K562 treated with DMSO at 1 percent for 24 hours (cell line): Measurements from ENCODE around the gene CCDC154. TPM values are rescaled to one million over a fixed set of nuclear protein-coding genes. Genes with fewer than 3 reads are reported as not detected.

ENCODE experiments used
- total RNA-seq: library from RNA; unstranded; fragments of 300-600 nt; gene quantifications from 2 replicates; pipeline ENCODE4 v1.2.3, GENCODE V29; 2022; ENCODE audit warnings: low read depth; ENCODE audit not compliant: insufficient read depth

CCDC154 gene, protein sequence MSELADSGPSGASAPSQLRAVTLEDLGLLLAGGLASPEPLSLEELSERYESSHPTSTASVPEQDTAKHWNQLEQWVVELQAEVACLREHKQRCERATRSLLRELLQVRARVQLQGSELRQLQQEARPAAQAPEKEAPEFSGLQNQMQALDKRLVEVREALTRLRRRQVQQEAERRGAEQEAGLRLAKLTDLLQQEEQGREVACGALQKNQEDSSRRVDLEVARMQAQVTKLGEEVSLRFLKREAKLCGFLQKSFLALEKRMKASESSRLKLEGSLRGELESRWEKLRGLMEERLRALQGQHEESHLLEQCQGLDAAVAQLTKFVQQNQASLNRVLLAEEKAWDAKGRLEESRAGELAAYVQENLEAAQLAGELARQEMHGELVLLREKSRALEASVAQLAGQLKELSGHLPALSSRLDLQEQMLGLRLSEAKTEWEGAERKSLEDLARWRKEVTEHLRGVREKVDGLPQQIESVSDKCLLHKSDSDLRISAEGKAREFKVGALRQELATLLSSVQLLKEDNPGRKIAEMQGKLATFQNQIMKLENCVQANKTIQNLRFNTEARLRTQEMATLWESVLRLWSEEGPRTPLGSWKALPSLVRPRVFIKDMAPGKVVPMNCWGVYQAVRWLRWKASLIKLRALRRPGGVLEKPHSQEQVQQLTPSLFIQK
- 0.86 and 1.9 TPM in 2 replicates for total RNA-seq

DNA sequence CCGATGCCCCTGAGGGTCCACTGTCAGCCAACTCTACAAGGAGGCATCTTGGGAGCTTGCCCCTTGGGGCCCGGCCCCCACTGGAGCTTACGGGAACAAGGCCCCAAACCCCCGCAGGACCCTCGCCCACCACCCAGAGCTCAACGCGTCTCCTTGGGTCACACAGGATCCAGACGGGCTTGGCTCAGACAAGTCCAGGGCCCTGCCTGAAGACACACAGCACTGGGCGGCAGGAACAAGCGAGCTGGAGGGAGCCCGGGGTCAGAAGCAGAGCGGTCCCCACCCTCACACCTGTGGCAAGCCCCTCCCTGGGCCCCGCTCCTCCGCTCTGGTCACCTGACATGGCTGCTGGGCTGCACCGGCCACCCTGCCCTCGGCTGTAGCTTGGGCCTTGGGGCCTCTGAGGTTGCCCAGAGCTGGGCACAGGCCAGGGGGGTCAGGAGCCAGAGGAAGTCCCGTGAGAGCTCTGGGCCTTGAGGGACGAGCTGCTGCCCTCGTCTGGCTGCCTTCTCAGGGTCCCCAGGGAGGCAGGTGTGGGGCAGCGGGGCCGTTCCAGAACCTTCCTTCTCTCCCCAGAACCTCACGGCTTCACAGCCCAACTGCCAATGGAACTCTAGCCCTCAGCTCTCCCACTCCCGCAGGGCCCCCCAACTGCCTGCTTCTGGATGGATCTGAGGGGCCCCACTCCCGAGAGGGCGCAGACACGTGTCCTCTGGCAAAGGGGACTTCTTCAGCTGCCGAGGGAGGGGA, at the start of gene CCDC154:
Gene CCDC154 (minus strand): TSS at position 577 of the 750 bp plus-strand sequence. CDS start 234 bp downstream, at position 343.

DNA sequence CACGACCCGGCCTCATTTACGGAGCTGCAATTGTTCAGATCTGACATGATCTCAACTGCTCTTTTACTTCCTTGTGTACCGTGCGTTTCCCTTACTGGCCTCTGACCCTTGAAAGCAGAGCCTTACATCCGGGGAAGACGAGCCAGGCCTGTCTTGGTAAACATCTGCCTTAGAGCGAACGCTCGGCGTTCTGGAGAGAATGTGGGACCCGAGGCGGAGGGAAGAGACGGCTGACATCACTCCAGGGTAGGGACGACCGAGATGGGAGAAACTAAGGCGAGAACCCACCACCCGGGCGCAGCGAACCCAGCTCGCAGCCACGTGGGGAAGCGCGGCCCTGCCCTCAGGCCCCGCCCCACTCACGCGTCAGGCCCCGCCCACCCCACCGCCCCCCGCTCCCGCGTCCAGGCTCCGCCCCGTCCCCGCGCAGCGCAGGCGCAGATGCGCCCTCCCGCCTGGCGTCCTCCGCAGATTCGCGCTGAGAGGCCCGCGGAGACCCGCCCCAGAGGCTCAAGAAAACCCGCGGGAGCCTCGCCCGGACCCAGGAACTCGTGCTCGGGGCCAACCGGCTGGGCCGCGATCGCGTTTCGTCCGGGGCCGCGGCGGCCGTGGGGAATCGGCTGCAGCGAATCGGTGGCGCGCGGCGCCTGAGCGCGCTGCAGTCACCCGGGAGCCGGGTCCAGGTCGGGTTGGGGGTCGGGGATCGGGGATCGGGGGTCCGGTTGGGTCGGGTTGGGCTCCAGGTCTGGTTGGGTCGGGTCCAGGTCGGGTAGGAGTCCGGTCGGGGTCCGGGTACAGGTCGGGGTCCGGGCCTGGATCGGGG, 48.8 kb upstream of the CCDC154 start, which contains the start of gene TELO2:
Gene TELO2 (plus strand): TSS at position 438 of the 823 bp plus-strand sequence. CDS start 922 bp downstream, outside the sequence.

DNA sequence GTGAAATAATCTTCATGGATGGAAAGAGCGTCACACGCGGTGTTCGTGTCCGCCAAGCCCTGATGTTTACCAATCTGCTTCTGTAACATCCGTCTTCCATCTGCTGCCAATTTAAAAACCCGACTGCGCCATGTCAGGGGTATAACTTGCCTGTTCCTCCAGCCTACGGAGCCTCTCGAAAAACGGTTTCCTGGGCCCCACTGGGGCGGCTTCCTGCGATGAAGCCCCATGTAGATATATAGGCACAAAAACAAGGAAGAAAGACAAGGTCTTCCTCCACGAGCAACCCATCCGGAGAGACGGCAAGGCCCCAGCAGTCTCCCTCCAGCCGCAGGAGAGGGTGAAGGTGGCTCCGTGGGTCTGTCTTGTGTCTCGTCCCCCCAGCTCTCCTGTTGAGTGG, 44.3 kb upstream of the CCDC154 start, which contains the start of gene PTX4:
Gene PTX4 (minus strand): TSS at position 326 of the 400 bp plus-strand sequence. CDS start 35 bp downstream, at position 291.

DNA sequence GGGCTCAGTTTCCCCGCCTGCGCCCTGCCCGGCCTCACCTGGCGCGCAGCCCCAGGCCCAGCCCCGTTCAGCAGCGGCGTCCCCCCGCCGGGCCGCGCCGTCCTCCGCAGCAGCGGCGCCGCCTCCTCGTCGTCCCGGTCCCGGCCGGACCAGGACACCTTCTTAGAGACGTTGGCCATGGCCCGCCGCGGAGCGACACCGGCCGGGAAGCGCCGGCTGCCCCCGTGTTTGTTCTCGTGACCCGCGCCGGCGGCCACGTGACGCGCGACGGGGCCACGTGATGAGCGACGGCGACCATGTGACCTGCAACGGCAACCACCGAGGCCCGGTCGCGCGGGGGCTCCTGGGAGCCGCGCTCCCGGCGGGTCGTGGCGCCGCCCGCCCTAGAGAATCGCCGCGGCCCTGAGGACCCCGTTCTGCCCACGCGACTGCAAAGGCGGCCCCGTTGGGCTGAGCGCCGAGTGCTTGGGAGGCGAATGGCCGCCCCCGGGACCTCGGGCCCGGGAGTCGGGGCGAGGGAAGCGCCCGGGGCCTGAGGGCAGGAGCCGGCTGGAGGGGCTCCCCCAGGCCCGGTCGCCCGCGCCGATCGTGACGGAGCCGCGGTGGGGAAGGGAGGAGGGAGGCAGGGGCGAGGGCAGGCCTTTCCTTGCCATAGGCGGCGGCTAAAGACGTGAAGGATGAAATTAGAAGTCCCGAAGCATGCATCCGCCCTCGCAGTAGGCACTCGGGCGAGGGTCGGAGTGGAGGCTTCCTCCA, 30.6 kb upstream of the CCDC154 start, which contains the start of gene CLCN7:
Gene CLCN7 (minus strand): TSS at position 233 of the 756 bp plus-strand sequence. CDS start 54 bp downstream, at position 179.

DNA sequence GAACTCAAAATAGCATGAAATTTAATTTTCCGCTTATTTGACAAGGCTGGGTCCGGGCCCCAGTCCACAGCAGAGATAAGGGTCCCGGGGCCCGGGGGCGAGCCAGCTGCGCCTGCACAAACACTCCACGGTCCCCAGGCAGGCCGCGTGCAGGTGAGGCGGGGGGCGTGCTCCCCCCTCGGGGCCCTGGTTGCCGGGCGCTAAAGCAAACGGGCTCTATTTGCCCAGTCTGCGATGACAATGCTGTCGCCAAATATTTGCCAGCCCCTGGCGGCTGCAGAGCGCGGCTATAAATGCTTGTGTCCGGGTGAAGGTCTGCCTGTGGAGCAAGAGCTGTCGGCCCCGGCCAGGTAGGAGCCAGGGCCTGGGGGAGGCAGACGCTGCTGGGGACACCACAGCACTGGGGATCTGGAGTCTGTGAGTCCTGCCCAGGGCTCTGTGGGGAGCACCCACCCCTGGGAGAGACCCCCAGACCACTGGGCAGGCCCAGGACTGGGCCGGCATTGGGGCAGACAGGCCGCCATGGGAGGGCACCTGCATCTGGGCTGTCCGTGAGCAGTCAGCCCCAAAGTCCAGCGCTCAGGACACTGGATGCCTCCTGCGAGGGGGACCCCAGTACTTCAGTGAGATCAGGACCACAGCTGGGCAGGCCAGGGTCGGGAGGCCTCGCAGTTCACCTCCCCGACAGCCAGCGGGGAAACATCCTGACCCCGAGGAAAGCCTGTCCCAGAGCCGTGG, 13.4 kb downstream of the CCDC154 start, which contains the start of gene PERCC1:
Gene PERCC1 (plus strand): TSS at position 320 of the 738 bp plus-strand sequence. CDS start 1,516 bp downstream, outside the sequence.

GRCh38 chr16:1414532-1415260, 29.7 kb downstream of the CCDC154 start, which contains the start of gene UNKL:
Gene UNKL (minus strand): TSS chr16:1414704. CDS start chr16:1414691, 13 bp downstream.

Other genes with a start within 250 kb of the CCDC154 start
- gene TPSG1, start 219.3 kb downstream of the CCDC154 start, total RNA-seq, result not detected in 2 replicates
- gene TPSB2, start 214.4 kb downstream of the CCDC154 start, total RNA-seq, result not detected in 2 replicates
- gene TPSAB1, start 203.9 kb downstream of the CCDC154 start, total RNA-seq, result not detected in 2 replicates
- not detected in 2 replicates for gene TPSD1, start 188.5 kb downstream of the CCDC154 start, total RNA-seq
- 61.6 and 64.4 TPM in 2 replicates for gene UBE2I, start 134.9 kb downstream of the CCDC154 start, total RNA-seq
- gene BAIAP3, start 110.9 kb downstream of the CCDC154 start, total RNA-seq, result 11.4 and 14.0 TPM in 2 replicates
- 93.4 and 102 TPM in 2 replicates for gene TSR3, start 92.7 kb downstream of the CCDC154 start, total RNA-seq
- gene GNPTG, start 92.6 kb downstream of the CCDC154 start, total RNA-seq, result 42.6 and 47.9 TPM in 2 replicates
- gene UNKL, start 29.9 kb downstream of the CCDC154 start, total RNA-seq, result 18.6 and 27.2 TPM in 2 replicates
- gene UQCC4, start 23.8 kb downstream of the CCDC154 start, total RNA-seq, result 25.0 and 26.1 TPM in 2 replicates
- gene PERCC1, start 13.5 kb downstream of the CCDC154 start, total RNA-seq, result not detected in 2 replicates
- gene CLCN7, start 30.5 kb upstream of the CCDC154 start, total RNA-seq, result 149 and 176 TPM in 2 replicates
- not detected in 2 replicates for gene PTX4, start 44.4 kb upstream of the CCDC154 start, total RNA-seq
- gene TELO2, start 48.8 kb upstream of the CCDC154 start, total RNA-seq, result 59.8 and 75.6 TPM in 2 replicates
- gene TMEM204, start 89.1 kb upstream of the CCDC154 start, total RNA-seq, result 0.16 TPM in 1 of 2 replicates, not detected in the other
- gene IFT140, start 167.5 kb upstream of the CCDC154 start, total RNA-seq, result 7.5 and 9.0 TPM in 2 replicates
- 10.4 and 11.2 TPM in 2 replicates for gene CRAMP1, start 167.8 kb upstream of the CCDC154 start, total RNA-seq
- 47.4 and 47.6 TPM in 2 replicates for gene JPT2, start 233.7 kb upstream of the CCDC154 start, total RNA-seq